GM12878 (cell line): ENCODE measurements around the gene CRB1. TPM values are rescaled to one million over a fixed set of nuclear protein-coding genes. Genes with fewer than 3 reads are reported as not detected.

ENCODE experiments used
- ATAC-seq: fragments of 200-7000 bp; cut with Tn5 transposase; 3 replicates; pipeline ENCODE4 v1.9.1; 2020; ENCODE audit warnings: mild to moderate bottlenecking, moderate library complexity
- BruUV-seq: library from RNA; stranded (reverse); fragments of 400-500 nt; replicated peaks from 2 replicates; lab custom pipeline; 2021; lab: Mats Ljungman, UMichigan
- CTCF ChIA-PET: fragments of 300-600 bp; sonication (Branson Sonifier 250); formaldehyde crosslinking; extraction: SDS; loops from one replicate; lab custom pipeline; 2021; ENCODE audit warnings: inconsistent platforms; lab: Yijun Ruan, JAX
- POLR2A ChIA-PET: fragments of 350-600 bp; formaldehyde crosslinking; extraction: SDS; loops from one replicate; lab custom pipeline; 2021; ENCODE audit warnings: inconsistent platforms; lab: Charles Lee
- RAD21 ChIA-PET: fragments of 300-600 bp; sonication (Branson Sonifier 250); formaldehyde crosslinking; loops from one replicate; lab custom pipeline; 2023; ENCODE audit warnings: antibody characterized with exemption; ENCODE audit not compliant: unreplicated experiment; lab: Charles Lee
- SMC1A ChIA-PET: fragments of 300-600 bp; sonication (Branson Sonifier 250); formaldehyde crosslinking; loops from one replicate; lab custom pipeline; 2023; ENCODE audit not compliant: unreplicated experiment, uncharacterized antibody; lab: Charles Lee
- DNase-seq: peaks from one replicate; pipeline ENCODE4 v3.0.0-alpha.2; 2011; ENCODE audit warnings: low read depth, low spot score
- FAIRE-seq: peaks from 3 replicates; lab custom pipeline; 2011; peaks lifted over from hg19 to GRCh38; lab: Jason Lieb, UNC
- H2AFZ ChIP-seq: 2 replicates; pipeline ENCODE4 v1.6.0; 2011; ENCODE audit warnings: low read depth, low read length, control low read depth; ENCODE audit not compliant: control insufficient read depth
- H3K27ac ChIP-seq: 2 replicates; pipeline ENCODE4 v1.5.1; 2011; ENCODE audit warnings: control low read depth; ENCODE audit not compliant: control insufficient read depth, insufficient read depth
- H3K27me3 ChIP-seq, 2 experiments: replicated peaks in 1 of 2; 2 replicates each; pipeline versions ENCODE4 v1.6.0 to v1.6.1; 2011; ENCODE audit warnings: low read length in 1 of 2; ENCODE audit not compliant: control insufficient read depth in 2 of 2, insufficient read depth in 2 of 2
- H3K36me3 ChIP-seq, 2 experiments: 2 replicates each; pipeline ENCODE4 v1.5.1; 2011; ENCODE audit warnings: low read length in 1 of 2; ENCODE audit not compliant: control insufficient read depth in 2 of 2, insufficient read depth in 2 of 2
- H3K4me1 ChIP-seq: 2 replicates; pipeline ENCODE4 v1.6.1; 2011; ENCODE audit warnings: mild to moderate bottlenecking, low read length, moderate library complexity, mixed read lengths; ENCODE audit not compliant: control insufficient read depth, insufficient read depth
- H3K4me2 ChIP-seq: 2 replicates; pipeline ENCODE4 v1.6.0; 2011; ENCODE audit warnings: control low read depth; ENCODE audit not compliant: control insufficient read depth, insufficient read depth
- H3K4me3 ChIP-seq: fragments of 200-600 bp; sonication (generic); 2 replicates; pipeline ENCODE4 v1.5.1; 2016
- H3K79me2 ChIP-seq: 2 replicates; pipeline ENCODE4 v1.6.0; 2011; ENCODE audit warnings: low read length; ENCODE audit not compliant: control insufficient read depth, insufficient read depth
- H3K9ac ChIP-seq: 2 replicates; pipeline ENCODE4 v1.8.0; 2011; ENCODE audit warnings: low read length, control low read depth, mixed read lengths; ENCODE audit not compliant: control insufficient read depth, insufficient read depth
- H3K9me3 ChIP-seq: replicated peaks from 3 replicates; pipeline ENCODE4 v1.5.1; 2011; ENCODE audit warnings: mild to moderate bottlenecking, low read length; ENCODE audit not compliant: control insufficient read depth, insufficient read depth
- H4K20me1 ChIP-seq: 2 replicates; pipeline ENCODE4 v1.6.0; 2011; ENCODE audit not compliant: control insufficient read depth, insufficient read depth
- ATF2 ChIP-seq: IDR thresholded peaks from 2 replicates; pipeline ENCODE4 v1.6.1; 2012; ENCODE audit warnings: low read length, inconsistent platforms
- BHLHE40 ChIP-seq, 2 experiments: fragments of 450-650 bp in 1 of 2; IDR thresholded peaks; 2 replicates each; pipeline ENCODE4 v1.6.1; 2011 to 2017; ENCODE audit warnings: low read depth in 2 of 2, borderline replicate concordance in 1 of 2, improper control_type of control experiment in 1 of 2, low read length in 1 of 2, mild to moderate bottlenecking in 1 of 2
- BRCA1 ChIP-seq: IDR thresholded peaks from 2 replicates; pipeline ENCODE4 v1.6.1; 2011; ENCODE audit warnings: low read depth, low read length, improper control_type of control experiment
- FOXK2 ChIP-seq: fragments of 450-650 bp; IDR thresholded peaks from 2 replicates; pipeline ENCODE4 v1.6.1; 2017; ENCODE audit warnings: mild to moderate bottlenecking, moderate library complexity
- GABPA ChIP-seq: IDR thresholded peaks from 2 replicates; pipeline ENCODE4 v1.6.1; 2014; ENCODE audit warnings: antibody characterized with exemption, low read depth, mild to moderate bottlenecking, inconsistent platforms
- KAT2A ChIP-seq: conservative IDR thresholded peaks from 2 replicates; pipeline ENCODE4 v1.6.1; 2011; ENCODE audit warnings: low read depth, low read length; ENCODE audit not compliant: control insufficient read depth
- NFIC ChIP-seq: IDR thresholded peaks from 2 replicates; pipeline ENCODE4 v1.6.1; 2012; ENCODE audit warnings: low read depth, mild to moderate bottlenecking, inconsistent platforms, low read length, moderate library complexity
- PML ChIP-seq: IDR thresholded peaks from 2 replicates; pipeline ENCODE4 v1.6.1; 2012; ENCODE audit warnings: low read length, inconsistent platforms
- WRNIP1 ChIP-seq: IDR thresholded peaks from 2 replicates; pipeline ENCODE4 v1.6.1; 2011; ENCODE audit warnings: low read depth, low read length, improper control_type of control experiment, borderline replicate concordance
- ZNF384 ChIP-seq: IDR thresholded peaks from 2 replicates; pipeline ENCODE4 v1.6.1; 2012; ENCODE audit warnings: low read depth, mild to moderate bottlenecking, low read length, improper control_type of control experiment, borderline replicate concordance
- WGBS: methylation state at CpG from one replicate; pipeline ENCODE4 v1.1.6; 2016; ENCODE audit warnings: low lambda C conversion rate; ENCODE audit not compliant: insufficient replicate concordance, insufficient coverage; ENCODE audit errors: missing lambda C conversion rate; 5-methylcytosine and 5-hydroxymethylcytosine counted together
- in situ Hi-C: fragments of 300-500 bp; cut with MboI; formaldehyde crosslinking; loops from 9 replicates; pipeline ENCODE4 v1.14.3; 2018; ENCODE audit warnings: mixed read lengths
- intact Hi-C: fragments of 100-400 bp; cut with micrococcal nuclease; formaldehyde crosslinking; loops from one replicate; pipeline ENCODE4 v1.14.2; 2022; ENCODE audit not compliant: unreplicated experiment
- polyA plus RNA-seq, 11 experiments: library from polyadenylated mRNA; depleted of rRNA in 4 of 11; unstranded in 6 of 11; stranded (reverse) in 5 of 11; fragments of >200 nt; fragmentation: Nextera tagmentation in 4 of 11; fragmentation: Illumina TruSeq in 1 of 11; extraction: Ambion mirVana in 4 of 11; extraction: Trizol in 1 of 11; gene quantifications; 1 replicate in 1 of 11; 2 replicates in 10 of 11; pipeline versions ENCODE4 v1.2.1 to v1.2.3, GENCODE V29; 2011 to 2016; ENCODE audit warnings: inconsistent platforms in 2 of 11, missing spikeins in 2 of 11, low read depth in 1 of 11
- total RNA-seq, 4 experiments: library from RNA; depleted of rRNA in 3 of 4; stranded (reverse); fragments of >200 nt in 3 of 4; fragmentation: Illumina TruSeq in 1 of 4; extraction: Trizol in 1 of 4; gene quantifications; 2 replicates each; pipeline versions ENCODE4 v1.2.1 to v1.2.3, GENCODE V29; 2013 to 2021
- TF ChIP-seq, protein P1 (sequence below): fragments of 450-650 bp; IDR thresholded peaks from 2 replicates; pipeline ENCODE4 v1.6.1; 2016; ENCODE audit warnings: mild to moderate bottlenecking

CRB1 gene
- total and polyA plus RNA-seq, 10 of the 15 experiments (the other 5 are each of a cell fraction or from before 2014, with no cell fraction given) = 0.06 to 0.10 (median 0.06) TPM; not detected in 7

- DNase-seq (no peak), ATAC-seq (no peak), FAIRE-seq (no peak)
- H3K36me3 ChIP-seq = no peaks in the 10 kb centered on the region
- TF ChIP-seq ZNF384 = no peak
- no peak for TF ChIP-seq PML
- TF ChIP-seq NFIC = no peak
- TF ChIP-seq KAT2A = no peak
- no peak for TF ChIP-seq BHLHE40 (IDR thresholded peaks at IDR 0.05; ENCODE audit: borderline replicate concordance in 1 of 2, low read depth in 2 of 2, low read length in 1 of 2)
- no peak for TF ChIP-seq FOXK2
- TF ChIP-seq, protein P1, sequence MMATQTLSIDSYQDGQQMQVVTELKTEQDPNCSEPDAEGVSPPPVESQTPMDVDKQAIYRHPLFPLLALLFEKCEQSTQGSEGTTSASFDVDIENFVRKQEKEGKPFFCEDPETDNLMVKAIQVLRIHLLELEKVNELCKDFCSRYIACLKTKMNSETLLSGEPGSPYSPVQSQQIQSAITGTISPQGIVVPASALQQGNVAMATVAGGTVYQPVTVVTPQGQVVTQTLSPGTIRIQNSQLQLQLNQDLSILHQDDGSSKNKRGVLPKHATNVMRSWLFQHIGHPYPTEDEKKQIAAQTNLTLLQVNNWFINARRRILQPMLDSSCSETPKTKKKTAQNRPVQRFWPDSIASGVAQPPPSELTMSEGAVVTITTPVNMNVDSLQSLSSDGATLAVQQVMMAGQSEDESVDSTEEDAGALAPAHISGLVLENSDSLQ = no peak
- TF ChIP-seq ATF2 = no peak
- TF ChIP-seq WRNIP1 = no peak
- no peak for TF ChIP-seq GABPA
- TF ChIP-seq BRCA1 = no peak
- H2AFZ ChIP-seq = no peak overlapping the region
- no peak overlapping the region for H3K4me2 ChIP-seq
- BruUV-seq = no TSS peak
- no peak overlapping the region for H3K9ac ChIP-seq
- H3K4me3 ChIP-seq = no peak overlapping the region
- intact Hi-C loops = no loop called here
- in situ Hi-C loops = no loop called here
- no peaks in the 10 kb centered on the region for H4K20me1 ChIP-seq
- ChIA-PET RAD21 (no interaction called here), SMC1A (no interaction called here), POLR2A (no interaction called here), CTCF (no interaction called here)
- 0% methylated on average over 3 of the region's 3 CpGs for WGBS
- no peaks in the 10 kb centered on the region for H3K27me3 ChIP-seq
- no peaks in the 10 kb centered on the region for H3K4me1 ChIP-seq
- H3K79me2 ChIP-seq = no peaks in the 10 kb centered on the region
- H3K27ac ChIP-seq = no peak overlapping the region
- H3K9me3 ChIP-seq = no peaks in the 10 kb centered on the region
Observed at GRCh38 chr1:197466813-197467212, 198.8 kb downstream of the CRB1 start.
